MV-4-11 (cell line): Measurements from ENCODE around the gene CLDN14.

Source experiments
- DNase-seq: peaks from one replicate; lab custom pipeline; 2025; lab: John Stamatoyannopoulos, UW

CLDN14 gene

DNA sequence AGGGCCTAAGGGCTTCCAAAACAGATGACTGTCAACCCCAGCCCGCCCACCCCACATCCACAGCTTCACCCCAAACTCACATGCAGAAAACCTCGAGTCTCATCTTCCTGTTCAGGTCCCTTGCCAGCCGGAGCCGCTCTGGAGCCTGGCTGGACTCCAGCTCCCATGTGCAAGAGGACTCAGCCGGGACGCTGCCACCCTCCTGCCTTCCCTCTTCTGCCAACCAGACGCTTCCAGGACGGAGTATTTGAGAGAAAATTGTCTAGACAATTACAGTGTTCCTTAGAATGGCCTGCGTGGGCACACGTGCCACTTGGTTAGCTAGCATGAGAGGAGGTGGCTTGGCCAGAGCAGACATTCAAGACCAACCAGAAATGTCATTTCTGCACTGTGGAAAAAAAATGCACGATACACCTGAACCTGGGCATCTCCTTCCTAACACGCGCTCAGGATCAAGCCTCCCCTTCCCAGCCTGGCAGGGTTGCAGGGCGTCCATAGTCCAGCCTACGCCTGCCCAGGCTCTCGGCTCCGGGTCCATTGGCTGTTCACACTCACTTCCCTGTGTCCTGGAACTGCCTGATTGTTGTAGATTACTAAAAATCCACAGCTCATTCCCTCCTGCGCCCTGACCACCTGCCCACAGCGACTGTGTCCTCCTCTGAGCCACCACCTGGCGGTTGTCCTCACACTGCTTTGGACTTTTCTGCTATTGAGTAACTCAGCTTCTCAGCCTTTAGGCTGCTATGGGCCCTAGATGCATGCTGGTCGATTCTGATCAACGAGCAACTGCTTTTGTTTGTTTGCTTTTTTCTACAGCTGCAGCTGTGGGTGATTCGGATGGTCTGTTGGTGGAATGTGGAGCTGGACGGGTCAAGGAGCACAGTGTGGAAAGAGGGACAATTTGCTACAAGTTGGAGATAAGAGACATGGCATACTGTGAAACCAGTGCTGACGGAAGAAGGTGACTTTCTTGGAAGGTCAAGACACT, at the start of gene CLDN14:
CLDN14 (minus strand) TSS at position 708 of the 988 bp plus-strand sequence. CDS start 18,427 bp downstream, outside the sequence.
- no peak for DNase-seq

DNA sequence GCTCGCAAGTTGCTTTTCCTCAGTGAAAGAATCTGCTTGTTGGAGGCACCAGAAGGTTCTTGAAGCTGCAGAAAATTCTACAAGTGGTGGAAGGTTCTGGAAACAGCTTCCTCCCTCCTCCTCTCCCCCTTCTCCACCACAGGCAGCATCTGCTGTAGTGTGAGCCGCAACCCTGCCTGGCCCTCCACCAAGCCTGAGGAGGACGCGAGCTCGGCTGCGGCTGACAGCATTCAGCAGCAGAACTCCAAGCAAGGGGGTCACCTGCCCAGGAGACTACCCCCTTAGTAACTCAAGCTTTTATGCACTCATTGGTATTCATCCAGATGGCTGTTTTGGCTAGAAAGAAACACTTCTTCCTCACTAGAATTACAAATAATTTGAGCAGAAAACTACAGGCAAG, 48.8 kb upstream of the CLDN14 start:
- DNase-seq, result no peak

DNA sequence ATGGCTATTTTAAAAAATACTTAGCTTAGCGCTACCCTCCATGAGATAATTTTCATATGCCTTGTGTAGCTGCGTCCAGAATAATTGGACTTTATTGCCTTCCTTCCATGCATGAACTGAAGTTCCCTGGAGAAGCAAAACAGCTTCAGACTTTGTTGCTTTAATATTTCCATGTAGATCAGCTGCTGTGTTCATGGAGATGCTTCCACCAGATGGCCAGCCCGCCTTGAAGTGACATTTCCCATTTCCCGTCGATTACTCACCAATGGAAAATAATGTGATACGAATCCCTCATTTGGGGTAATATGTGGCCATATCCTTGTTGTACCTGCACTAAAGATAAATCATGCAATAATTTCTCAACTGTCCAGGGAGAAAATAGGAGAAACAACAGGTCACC, 47.4 kb upstream of the CLDN14 start:
- no peak for DNase-seq

DNA sequence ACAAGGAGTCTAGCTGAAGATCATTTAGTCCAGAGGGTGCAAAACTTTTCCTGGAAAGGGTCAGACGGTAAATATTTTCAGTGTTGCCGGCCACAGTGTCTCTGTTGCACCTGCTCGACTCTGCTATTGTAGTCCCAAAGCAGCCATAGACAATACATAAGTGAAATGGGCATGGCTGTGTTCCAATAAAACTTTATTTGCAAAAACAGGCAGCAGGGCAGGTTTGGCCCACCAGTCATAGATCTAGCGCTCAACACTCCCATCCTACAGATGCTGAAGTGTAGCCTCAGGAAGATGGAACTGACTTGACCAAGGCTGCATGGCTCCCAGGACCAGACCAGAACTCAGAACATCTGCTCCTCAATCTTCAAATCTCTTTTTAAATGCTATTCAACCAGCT, 46.2 kb upstream of the CLDN14 start:
- no peak for DNase-seq

GRCh38 chr21:36524477-36524876, 44.6 kb upstream of the CLDN14 start:
- DNase-seq, result no peak

GRCh38 chr21:36522219-36522808, 42.4 kb upstream of the CLDN14 start:
- DNase-seq, result no peak

- no peak for DNase-seq
These were observed 39.1 kb upstream of the CLDN14 start for GRCh38 chr21:36518883-36519492.

GRCh38 chr21:36517366-36518075, 37.6 kb upstream of the CLDN14 start:
- no peak for DNase-seq

- no peak for DNase-seq
These were observed 36.4 kb upstream of the CLDN14 start for GRCh38 chr21:36516281-36516680.

DNA sequence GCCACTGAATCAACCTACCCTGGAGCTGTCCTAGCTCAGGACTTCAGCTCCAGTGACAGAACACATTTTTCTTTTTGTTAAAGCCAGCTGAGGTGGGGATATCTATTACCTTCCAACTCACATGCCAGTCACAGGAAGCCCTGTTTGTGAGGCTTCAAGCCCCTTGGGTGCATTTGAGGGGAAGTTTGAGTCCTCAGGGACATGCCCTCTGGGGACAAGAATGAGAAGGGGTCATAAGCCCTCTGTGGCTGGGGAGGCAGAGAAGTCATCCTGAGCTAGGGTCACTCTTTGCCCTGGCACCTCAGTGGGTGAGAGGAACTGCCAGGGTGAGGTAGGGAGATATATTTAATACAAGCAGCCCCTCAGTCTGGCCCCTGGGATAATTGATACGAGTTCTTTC, 33.5 kb upstream of the CLDN14 start:
- DNase-seq, result no peak

DNA sequence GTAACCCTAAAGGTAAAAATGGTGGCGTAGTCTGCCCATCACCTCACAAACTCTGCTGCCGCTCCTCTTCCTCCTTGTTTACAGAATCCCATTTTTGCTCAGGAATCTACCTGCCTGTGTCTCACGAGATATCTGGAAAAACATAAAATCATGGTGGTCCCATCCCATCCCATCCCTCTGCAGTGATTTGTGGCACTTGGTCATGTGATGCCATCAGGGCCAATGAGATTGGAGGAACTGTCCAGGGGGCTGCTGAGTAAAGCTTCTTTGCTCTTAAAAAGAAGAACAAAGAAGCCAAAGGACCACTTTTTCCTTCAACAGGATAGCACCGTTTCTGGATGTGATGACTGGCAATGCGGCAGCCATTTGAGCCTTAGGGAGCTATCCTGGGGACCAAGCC, 33.0 kb upstream of the CLDN14 start:
- DNase-seq, result no peak

- no peak for DNase-seq
These were observed 31.7 kb upstream of the CLDN14 start for GRCh38 chr21:36511484-36512220.

GRCh38 chr21:36510911-36511310, 31.0 kb upstream of the CLDN14 start:
- DNase-seq, result no peak

- no peak for DNase-seq
These were observed 30.2 kb upstream of the CLDN14 start for GRCh38 chr21:36509973-36510664.

DNA sequence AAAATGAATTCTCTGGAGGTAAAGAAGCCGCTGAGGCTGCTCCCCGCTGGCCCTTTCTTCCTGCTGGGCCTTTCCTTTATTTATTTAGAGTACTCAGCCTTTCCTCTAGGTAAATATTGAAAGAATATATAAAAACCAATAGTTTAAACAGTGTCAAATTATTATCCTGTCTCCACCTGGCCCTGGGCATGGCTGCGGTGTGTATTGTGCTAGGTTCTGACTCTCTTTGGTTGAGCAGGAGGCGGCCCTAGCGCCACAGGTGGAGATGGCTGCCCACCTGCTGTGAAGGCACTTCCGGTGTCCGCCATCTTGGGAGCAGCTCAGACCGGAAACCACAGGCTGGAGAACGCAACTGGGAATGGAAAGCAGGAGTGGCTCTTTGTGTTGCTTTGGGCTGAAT, 29.0 kb upstream of the CLDN14 start:
- DNase-seq, result no peak

GRCh38 chr21:36507397-36508018, 27.6 kb upstream of the CLDN14 start:
- no peak for DNase-seq

GRCh38 chr21:36506482-36506881, 26.6 kb upstream of the CLDN14 start:
- no peak for DNase-seq

DNA sequence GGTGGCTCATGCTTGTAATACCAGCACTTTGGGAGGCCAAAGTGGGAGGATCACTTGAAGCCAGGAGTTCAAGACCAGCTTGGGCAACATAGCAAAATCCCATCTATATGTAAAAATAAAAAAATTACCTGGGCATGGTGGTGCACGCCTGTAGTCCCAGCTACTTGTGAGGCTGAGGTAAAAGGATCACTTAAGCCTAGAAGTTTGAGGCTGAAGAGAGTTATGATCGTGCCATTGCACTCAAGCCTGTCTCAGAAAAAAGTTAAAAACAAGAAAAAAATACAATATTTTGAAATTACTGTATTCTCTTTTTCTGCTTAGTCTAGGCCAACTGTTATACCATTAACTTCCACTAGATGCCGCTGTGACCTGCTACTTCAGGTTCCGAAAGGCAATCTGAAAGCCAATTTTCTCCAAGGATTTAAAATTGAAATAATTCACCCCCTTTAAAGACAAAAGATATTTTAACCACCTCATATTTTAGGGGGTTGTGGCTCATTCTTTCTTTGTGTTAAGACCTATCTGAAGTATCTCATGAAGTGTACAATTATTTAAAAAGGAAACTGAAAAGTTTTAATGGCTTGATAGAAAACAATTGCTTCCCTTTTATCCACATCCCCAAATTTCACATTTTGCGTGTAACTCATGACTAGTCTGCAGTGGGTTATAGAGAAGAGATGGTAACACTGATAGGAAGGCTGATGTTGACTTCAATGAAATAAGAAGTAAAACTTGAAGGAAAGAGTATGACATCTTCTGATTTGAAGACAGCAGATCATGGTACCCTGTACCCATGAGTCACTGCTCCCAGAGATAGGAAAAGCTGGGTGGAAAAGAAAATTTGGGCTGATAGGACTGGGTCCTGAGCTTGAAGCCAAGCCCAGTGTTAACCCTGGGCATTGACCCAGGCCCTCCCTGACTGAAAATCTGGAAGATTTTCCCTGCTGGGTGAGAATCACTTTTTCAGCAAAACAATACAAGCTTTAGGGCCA, 24.4 kb upstream of the CLDN14 start:
- peak; percentile 19 for DNase-seq

DNA sequence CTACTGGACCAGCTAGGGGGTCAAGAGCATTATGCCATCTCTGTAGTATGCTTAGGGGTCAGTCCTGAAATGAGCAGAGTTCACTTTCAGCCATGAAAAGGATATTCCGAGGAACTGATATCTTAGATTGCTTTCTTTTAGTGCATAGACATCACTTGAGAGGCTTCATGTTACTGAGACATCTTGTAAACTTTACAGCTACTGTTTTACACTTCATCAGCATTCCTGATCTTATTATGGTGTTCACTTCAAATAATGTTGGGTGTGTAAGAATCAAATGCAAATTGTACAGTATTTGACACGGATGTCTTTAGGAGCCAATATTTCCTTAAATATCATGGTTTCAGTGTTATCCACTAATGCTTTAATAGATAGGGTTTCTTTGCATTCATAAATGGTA, 22.4 kb upstream of the CLDN14 start:
- no peak for DNase-seq
